HepG2 (cell line): Measurements from ENCODE around the gene CERS4. TPM values are rescaled to one million over a fixed set of nuclear protein-coding genes. Genes with fewer than 3 reads are reported as not detected.

Source experiments
- ARID3A ChIP-seq: IDR thresholded peaks from 2 replicates; pipeline ENCODE4 v1.6.1; 2012; ENCODE audit warnings: low read depth, low read length, improper control_type of control experiment
- ELF3 ChIP-seq: IDR thresholded peaks from 2 replicates; pipeline ENCODE4 v1.6.1; 2016; ENCODE audit warnings: missing genetic modification reagents, missing compliant biosample characterization
- ELF4 ChIP-seq: sonication (generic); formaldehyde crosslinking; IDR thresholded peaks from 2 replicates; pipeline ENCODE4 v1.5.0; 2020; ENCODE audit warnings: missing genetic modification reagents, mild to moderate bottlenecking, moderate library complexity, borderline replicate concordance
- FOXO1 ChIP-seq: sonication (generic); formaldehyde crosslinking; IDR thresholded peaks from 2 replicates; pipeline ENCODE4 v1.4.0; 2020; ENCODE audit warnings: missing genetic modification reagents
- PHF21A ChIP-seq: sonication (generic); formaldehyde crosslinking; IDR thresholded peaks from 2 replicates; pipeline ENCODE4 v1.5.0; 2020; ENCODE audit warnings: mild to moderate bottlenecking, missing genetic modification reagents
- SALL1 ChIP-seq: sonication (generic); formaldehyde crosslinking; IDR thresholded peaks from 2 replicates; pipeline ENCODE4 v1.8.0; 2022; ENCODE audit warnings: mild to moderate bottlenecking, missing genetic modification reagents
- SIX4 ChIP-seq: sonication (generic); formaldehyde crosslinking; IDR thresholded peaks from 2 replicates; pipeline ENCODE4 v1.4.0; 2020; ENCODE audit warnings: missing genetic modification reagents
- ZFP82 ChIP-seq: sonication (generic); formaldehyde crosslinking; IDR thresholded peaks from 2 replicates; pipeline ENCODE4 v1.5.1; 2020; ENCODE audit warnings: mild to moderate bottlenecking, missing genetic modification reagents, borderline replicate concordance
- ZNF142 ChIP-seq: sonication (generic); formaldehyde crosslinking; IDR thresholded peaks from 2 replicates; pipeline ENCODE4 v1.4.0; 2020; ENCODE audit warnings: missing genetic modification reagents
- ZNF234 ChIP-seq: sonication (generic); formaldehyde crosslinking; conservative IDR thresholded peaks from 2 replicates; pipeline ENCODE4 v1.5.1; 2020; ENCODE audit warnings: mild to moderate bottlenecking, missing genetic modification reagents
- ZNF687 ChIP-seq: sonication (generic); formaldehyde crosslinking; IDR thresholded peaks from 2 replicates; pipeline ENCODE4 v1.5.1; 2020; ENCODE audit warnings: mild to moderate bottlenecking, missing genetic modification reagents, moderate library complexity
- ZNF710 ChIP-seq: sonication (generic); formaldehyde crosslinking; IDR thresholded peaks from 2 replicates; pipeline ENCODE4 v1.5.0; 2020; ENCODE audit warnings: mild to moderate bottlenecking, missing genetic modification reagents, borderline replicate concordance
- ZSCAN25 ChIP-seq: sonication (generic); formaldehyde crosslinking; IDR thresholded peaks from 2 replicates; pipeline ENCODE4 v1.8.0; 2022; ENCODE audit warnings: mild to moderate bottlenecking, missing genetic modification reagents
- polyA plus RNA-seq, 8 experiments: library from polyadenylated mRNA; depleted of rRNA in 3 of 8; stranded (reverse) in 7 of 8; unstranded in 1 of 8; fragments of >200 nt; fragmentation: Illumina TruSeq in 4 of 8; extraction: Trizol in 4 of 8; gene quantifications; 2 replicates each; pipeline versions ENCODE4 v1.2.1 to v1.2.3, GENCODE V29; 2011 to 2016; ENCODE audit warnings: low read depth in 4 of 8, missing spikeins in 1 of 8, mixed read lengths in 1 of 8; ENCODE audit not compliant: insufficient read depth in 1 of 8
- total RNA-seq, 5 experiments: library from RNA; depleted of rRNA; stranded (reverse); fragments of >200 nt; fragmentation: Illumina TruSeq; extraction: Trizol; gene quantifications; 2 replicates each; pipeline ENCODE4 v1.2.3, GENCODE V29; 2016; ENCODE audit warnings: low read depth in 1 of 5

Gene CERS4
- total and polyA plus RNA-seq, 2 of the 13 experiments (the other 11 are each of a cell fraction or from before 2014, with no cell fraction given): 74.7 to 83.5 TPM

- peak; percentile 81 for TF ChIP-seq ZSCAN25 (CRISPR knock-in tag)
- no peak for TF ChIP-seq ELF4 (CRISPR knock-in tag)
- peak; percentile 99 for TF ChIP-seq ZNF710 (CRISPR knock-in tag)
- TF ChIP-seq FOXO1 (CRISPR knock-in tag): peak; percentile 74; the same call in 1 of the 2 replicates
- TF ChIP-seq ZNF142 (CRISPR knock-in tag): no peak
- 0 out of 2 replicates have a peak, but pooled peaks have one; percentile 27 for TF ChIP-seq ZFP82
- TF ChIP-seq ZNF234 (CRISPR knock-in tag): no peak
- peak; percentile 31; the same call in 1 of the 2 replicates for TF ChIP-seq ELF3 (CRISPR knock-in tag)
- peak; percentile 93 for TF ChIP-seq PHF21A (CRISPR knock-in tag)
- peak; percentile 79 for TF ChIP-seq ZNF687 (CRISPR knock-in tag)
- TF ChIP-seq SALL1 (CRISPR knock-in tag): peak; percentile 89
- peak; percentile 67; the same call in 1 of the 2 replicates for TF ChIP-seq ARID3A
- TF ChIP-seq SIX4 (CRISPR knock-in tag): peak; percentile 76
Measured at GRCh38 chr19:8245869-8246835, 37.0 kb downstream of the CERS4 start (continued).
